H1 (cell line): ENCODE measurements around the gene SPATS2L. TPM values are rescaled to one million over a fixed set of nuclear protein-coding genes. Genes with fewer than 3 reads are reported as not detected.
A peak's percentile ranks its signal among the peaks of the same experiment; 100 is the strongest.

Experiments used
- CBX5 ChIP-seq: fragments of 300-800, 300-1000 bp; sonication (generic); IDR thresholded peaks from 2 replicates; pipeline ENCODE4 v1.7.1; 2016; ENCODE audit warnings: antibody characterized with exemption, low read length, low read depth
- RXRA ChIP-seq: IDR thresholded peaks from 2 replicates; pipeline ENCODE4 v1.6.1; 2011; ENCODE audit warnings: low read depth, mild to moderate bottlenecking, low read length, moderate library complexity; ENCODE audit not compliant: insufficient read depth
- SRF ChIP-seq: IDR thresholded peaks from 2 replicates; pipeline ENCODE4 v1.6.1; 2011; ENCODE audit warnings: mild to moderate bottlenecking, low read depth, low read length, moderate library complexity
- ZNF274 ChIP-seq: IDR thresholded peaks from 2 replicates; pipeline ENCODE4 v1.7.0; 2012; ENCODE audit warnings: low read length, borderline replicate concordance; ENCODE audit errors: extremely low read depth
- polyA plus RNA-seq, 7 experiments: library from polyadenylated mRNA; depleted of rRNA in 3 of 7; stranded (reverse) in 5 of 7; unstranded in 2 of 7; fragments of >200 nt in 5 of 7; fragments of 200-250 nt in 2 of 7; gene quantifications; 1 replicate in 5 of 7; 2 replicates in 1 of 7; 4 replicates in 1 of 7; pipeline versions ENCODE4 v1.2.1 to v1.2.3, GENCODE V29; 2011 to 2013; ENCODE audit warnings: missing spikeins in 2 of 7, mixed read lengths in 2 of 7
- total RNA-seq: library from RNA; stranded (reverse); fragmentation: NEBNext Ultra II Directional; extraction: Animal tissue kit (Norgen Biotek cat#: 25700); gene quantifications from 2 replicates; pipeline ENCODE4 v1.2.1, GENCODE V29; 2021
- TF ChIP-seq, protein P1 (sequence below): fragments of 300-600 bp; sonication (generic); IDR thresholded peaks from 2 replicates; pipeline ENCODE4 v1.7.1; 2012; ENCODE audit warnings: low read length, moderate library complexity, mild to moderate bottlenecking, inconsistent platforms; ENCODE audit not compliant: insufficient replicate concordance
- TF ChIP-seq, protein P2 (sequence below), 3 experiments: IDR thresholded peaks; 1 replicate in 2 of 3; 2 replicates in 1 of 3; pipeline versions ENCODE4 v1.5.1 to v1.6.1; 2011; ENCODE audit warnings: low read length in 3 of 3, mild to moderate bottlenecking in 3 of 3, inconsistent platforms in 2 of 3, low read depth in 1 of 3, moderate library complexity in 1 of 3; ENCODE audit not compliant: insufficient read depth in 1 of 3; ENCODE audit errors: control extremely low read depth in 1 of 3
- TF ChIP-seq, protein P3 (sequence below): IDR thresholded peaks from 2 replicates; pipeline ENCODE4 v1.6.1; 2012; ENCODE audit warnings: inconsistent platforms

The SPATS2L gene
- total and polyA plus RNA-seq, 2 of the 8 experiments (the other 6 are each of a cell fraction or from before 2014, with no cell fraction given) = 67.3 to 189 TPM

GRCh38 chr2:200525882-200526651 lies 219.6 kb downstream of the SPATS2L start, which contains the start of gene SGO2 (continued):
- TF ChIP-seq, protein P1, sequence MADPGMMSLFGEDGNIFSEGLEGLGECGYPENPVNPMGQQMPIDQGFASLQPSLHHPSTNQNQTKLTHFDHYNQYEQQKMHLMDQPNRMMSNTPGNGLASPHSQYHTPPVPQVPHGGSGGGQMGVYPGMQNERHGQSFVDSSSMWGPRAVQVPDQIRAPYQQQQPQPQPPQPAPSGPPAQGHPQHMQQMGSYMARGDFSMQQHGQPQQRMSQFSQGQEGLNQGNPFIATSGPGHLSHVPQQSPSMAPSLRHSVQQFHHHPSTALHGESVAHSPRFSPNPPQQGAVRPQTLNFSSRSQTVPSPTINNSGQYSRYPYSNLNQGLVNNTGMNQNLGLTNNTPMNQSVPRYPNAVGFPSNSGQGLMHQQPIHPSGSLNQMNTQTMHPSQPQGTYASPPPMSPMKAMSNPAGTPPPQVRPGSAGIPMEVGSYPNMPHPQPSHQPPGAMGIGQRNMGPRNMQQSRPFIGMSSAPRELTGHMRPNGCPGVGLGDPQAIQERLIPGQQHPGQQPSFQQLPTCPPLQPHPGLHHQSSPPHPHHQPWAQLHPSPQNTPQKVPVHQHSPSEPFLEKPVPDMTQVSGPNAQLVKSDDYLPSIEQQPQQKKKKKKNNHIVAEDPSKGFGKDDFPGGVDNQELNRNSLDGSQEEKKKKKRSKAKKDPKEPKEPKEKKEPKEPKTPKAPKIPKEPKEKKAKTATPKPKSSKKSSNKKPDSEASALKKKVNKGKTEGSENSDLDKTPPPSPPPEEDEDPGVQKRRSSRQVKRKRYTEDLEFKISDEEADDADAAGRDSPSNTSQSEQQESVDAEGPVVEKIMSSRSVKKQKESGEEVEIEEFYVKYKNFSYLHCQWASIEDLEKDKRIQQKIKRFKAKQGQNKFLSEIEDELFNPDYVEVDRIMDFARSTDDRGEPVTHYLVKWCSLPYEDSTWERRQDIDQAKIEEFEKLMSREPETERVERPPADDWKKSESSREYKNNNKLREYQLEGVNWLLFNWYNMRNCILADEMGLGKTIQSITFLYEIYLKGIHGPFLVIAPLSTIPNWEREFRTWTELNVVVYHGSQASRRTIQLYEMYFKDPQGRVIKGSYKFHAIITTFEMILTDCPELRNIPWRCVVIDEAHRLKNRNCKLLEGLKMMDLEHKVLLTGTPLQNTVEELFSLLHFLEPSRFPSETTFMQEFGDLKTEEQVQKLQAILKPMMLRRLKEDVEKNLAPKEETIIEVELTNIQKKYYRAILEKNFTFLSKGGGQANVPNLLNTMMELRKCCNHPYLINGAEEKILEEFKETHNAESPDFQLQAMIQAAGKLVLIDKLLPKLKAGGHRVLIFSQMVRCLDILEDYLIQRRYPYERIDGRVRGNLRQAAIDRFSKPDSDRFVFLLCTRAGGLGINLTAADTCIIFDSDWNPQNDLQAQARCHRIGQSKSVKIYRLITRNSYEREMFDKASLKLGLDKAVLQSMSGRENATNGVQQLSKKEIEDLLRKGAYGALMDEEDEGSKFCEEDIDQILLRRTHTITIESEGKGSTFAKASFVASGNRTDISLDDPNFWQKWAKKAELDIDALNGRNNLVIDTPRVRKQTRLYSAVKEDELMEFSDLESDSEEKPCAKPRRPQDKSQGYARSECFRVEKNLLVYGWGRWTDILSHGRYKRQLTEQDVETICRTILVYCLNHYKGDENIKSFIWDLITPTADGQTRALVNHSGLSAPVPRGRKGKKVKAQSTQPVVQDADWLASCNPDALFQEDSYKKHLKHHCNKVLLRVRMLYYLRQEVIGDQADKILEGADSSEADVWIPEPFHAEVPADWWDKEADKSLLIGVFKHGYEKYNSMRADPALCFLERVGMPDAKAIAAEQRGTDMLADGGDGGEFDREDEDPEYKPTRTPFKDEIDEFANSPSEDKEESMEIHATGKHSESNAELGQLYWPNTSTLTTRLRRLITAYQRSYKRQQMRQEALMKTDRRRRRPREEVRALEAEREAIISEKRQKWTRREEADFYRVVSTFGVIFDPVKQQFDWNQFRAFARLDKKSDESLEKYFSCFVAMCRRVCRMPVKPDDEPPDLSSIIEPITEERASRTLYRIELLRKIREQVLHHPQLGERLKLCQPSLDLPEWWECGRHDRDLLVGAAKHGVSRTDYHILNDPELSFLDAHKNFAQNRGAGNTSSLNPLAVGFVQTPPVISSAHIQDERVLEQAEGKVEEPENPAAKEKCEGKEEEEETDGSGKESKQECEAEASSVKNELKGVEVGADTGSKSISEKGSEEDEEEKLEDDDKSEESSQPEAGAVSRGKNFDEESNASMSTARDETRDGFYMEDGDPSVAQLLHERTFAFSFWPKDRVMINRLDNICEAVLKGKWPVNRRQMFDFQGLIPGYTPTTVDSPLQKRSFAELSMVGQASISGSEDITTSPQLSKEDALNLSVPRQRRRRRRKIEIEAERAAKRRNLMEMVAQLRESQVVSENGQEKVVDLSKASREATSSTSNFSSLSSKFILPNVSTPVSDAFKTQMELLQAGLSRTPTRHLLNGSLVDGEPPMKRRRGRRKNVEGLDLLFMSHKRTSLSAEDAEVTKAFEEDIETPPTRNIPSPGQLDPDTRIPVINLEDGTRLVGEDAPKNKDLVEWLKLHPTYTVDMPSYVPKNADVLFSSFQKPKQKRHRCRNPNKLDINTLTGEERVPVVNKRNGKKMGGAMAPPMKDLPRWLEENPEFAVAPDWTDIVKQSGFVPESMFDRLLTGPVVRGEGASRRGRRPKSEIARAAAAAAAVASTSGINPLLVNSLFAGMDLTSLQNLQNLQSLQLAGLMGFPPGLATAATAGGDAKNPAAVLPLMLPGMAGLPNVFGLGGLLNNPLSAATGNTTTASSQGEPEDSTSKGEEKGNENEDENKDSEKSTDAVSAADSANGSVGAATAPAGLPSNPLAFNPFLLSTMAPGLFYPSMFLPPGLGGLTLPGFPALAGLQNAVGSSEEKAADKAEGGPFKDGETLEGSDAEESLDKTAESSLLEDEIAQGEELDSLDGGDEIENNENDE = no peak
- no peak for TF ChIP-seq ZNF274
- TF ChIP-seq, protein P2, sequence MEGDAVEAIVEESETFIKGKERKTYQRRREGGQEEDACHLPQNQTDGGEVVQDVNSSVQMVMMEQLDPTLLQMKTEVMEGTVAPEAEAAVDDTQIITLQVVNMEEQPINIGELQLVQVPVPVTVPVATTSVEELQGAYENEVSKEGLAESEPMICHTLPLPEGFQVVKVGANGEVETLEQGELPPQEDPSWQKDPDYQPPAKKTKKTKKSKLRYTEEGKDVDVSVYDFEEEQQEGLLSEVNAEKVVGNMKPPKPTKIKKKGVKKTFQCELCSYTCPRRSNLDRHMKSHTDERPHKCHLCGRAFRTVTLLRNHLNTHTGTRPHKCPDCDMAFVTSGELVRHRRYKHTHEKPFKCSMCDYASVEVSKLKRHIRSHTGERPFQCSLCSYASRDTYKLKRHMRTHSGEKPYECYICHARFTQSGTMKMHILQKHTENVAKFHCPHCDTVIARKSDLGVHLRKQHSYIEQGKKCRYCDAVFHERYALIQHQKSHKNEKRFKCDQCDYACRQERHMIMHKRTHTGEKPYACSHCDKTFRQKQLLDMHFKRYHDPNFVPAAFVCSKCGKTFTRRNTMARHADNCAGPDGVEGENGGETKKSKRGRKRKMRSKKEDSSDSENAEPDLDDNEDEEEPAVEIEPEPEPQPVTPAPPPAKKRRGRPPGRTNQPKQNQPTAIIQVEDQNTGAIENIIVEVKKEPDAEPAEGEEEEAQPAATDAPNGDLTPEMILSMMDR (IDR thresholded peaks at IDR 0.05; ENCODE audit: control extremely low read depth in 1 of 3, insufficient read depth in 1 of 3, low read depth in 1 of 3, low read length in 3 of 3) = peak in 2 of 3 experiments; percentile 9 to 21; a peak in 2 of 4 replicates
- TF ChIP-seq SRF = no peak
- no peak for TF ChIP-seq CBX5
- no peak for TF ChIP-seq RXRA
- TF ChIP-seq, protein P3, sequence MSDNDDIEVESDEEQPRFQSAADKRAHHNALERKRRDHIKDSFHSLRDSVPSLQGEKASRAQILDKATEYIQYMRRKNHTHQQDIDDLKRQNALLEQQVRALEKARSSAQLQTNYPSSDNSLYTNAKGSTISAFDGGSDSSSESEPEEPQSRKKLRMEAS = peak; percentile 57; the same call in 1 of the 2 replicates
